Right ventricle myocardium inferior (tissue), 1 donor: ENCODE measurements around the gene SCYL2. TPM values are rescaled to one million over a fixed set of nuclear protein-coding genes. Genes with fewer than 3 reads are reported as not detected.

Experiments
- ATAC-seq: fragments of 200-7000 bp; cut with Tn5 transposase; one replicate; pipeline ENCODE4 v1.9.1; 2020; ENCODE audit warnings: mild to moderate bottlenecking, moderate library complexity
- DNase-seq: peaks from one replicate; pipeline ENCODE4 v3.0.0; 2021; ENCODE audit errors: missing footprints
- intact Hi-C: fragments of 100-400 bp; cut with DNase I; formaldehyde crosslinking; loops from one replicate; pipeline ENCODE4 v1.11.0; 2022
- total RNA-seq: library from RNA; stranded (reverse); fragmentation: NEBNext Ultra II Directional; extraction: Animal tissue kit (Norgen Biotek cat#: 25700); gene quantifications from one replicate; pipeline ENCODE4 v1.2.1, GENCODE V29; 2021
- donor health status: DM: no; HTN: yes; CAD: no; lungs with severe emphysema.

The SCYL2 gene
- total RNA-seq, 1 donor from 2014 or later: 30.5 TPM

DNA sequence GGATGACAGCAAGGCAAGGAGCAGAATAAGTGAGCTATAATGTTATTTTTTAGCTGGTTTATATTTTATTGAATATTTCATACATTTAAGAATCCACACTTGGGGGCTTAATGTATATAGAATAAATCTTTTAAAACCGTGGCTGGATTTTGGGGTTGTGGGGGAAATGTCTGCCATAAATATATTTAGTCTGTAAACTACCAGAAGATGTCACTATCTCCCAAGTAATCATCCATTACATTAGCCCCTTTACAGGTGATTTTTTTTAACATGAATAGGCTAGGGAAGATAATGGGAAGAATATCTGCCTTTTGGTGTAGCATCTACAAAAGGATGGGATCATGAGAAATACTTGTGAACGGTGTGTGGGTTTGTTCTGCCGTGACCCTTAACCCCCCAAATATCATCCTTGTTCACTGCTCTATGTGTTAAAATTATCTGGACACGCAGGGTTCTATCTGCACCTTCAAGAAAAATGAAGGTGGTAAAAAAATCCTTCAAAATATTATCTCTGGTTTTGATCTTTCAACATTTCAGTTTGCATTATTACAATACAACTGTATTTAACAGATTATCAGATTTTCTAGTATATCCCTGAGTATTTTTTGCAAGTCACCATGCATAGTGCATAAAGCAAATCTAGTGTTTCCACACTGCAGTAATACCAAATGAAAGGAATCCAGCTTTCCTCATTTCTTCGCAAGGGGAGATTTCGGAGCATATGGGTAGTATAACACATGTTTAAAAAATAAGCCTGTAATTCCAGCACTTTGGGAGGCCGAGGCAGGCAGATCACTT lies 81.9 kb downstream of the SCYL2 start:
- intact Hi-C loops: loop anchor here (2.0 kb wide), 2 partner anchors 56 to 206 kb away; no protein-coding TSS in a partner anchor
- ATAC-seq (no peak), DNase-seq (no peak)

GRCh38 chr12:100356644-100357223 lies 89.8 kb downstream of the SCYL2 start, which contains the start of gene SLC17A8:
TSS of gene SLC17A8 (plus strand) at chr12:100357074. CDS start at chr12:100357392, 318 bp downstream.
- no peak for ATAC-seq
- intact Hi-C loops: no loop called here
- DNase-seq: peak; percentile 56

- intact Hi-C loops: no loop called here
- no peak for ATAC-seq
Observed at GRCh38 chr12:100359248-100359647, 92.3 kb downstream of the SCYL2 start.

DNA sequence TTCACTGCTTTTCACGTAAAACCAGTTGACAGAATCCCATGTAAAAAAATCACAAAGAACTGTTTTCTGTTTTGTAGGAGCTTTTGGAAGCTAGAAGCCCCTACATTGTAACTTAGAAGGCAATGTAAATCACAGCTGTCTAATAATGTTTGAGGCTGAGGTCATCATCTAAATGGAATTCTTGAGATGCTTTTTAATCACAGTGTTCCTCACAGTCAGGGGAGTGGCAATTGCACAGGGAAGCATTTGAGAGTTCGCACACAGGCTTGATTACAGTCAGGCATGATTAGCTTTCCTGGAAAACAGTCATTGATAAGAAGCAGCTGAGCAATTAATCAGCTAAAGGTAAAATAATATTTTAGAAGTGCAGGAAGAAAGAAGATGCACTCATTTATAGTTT lies 92.8 kb downstream of the SCYL2 start:
- no peak for ATAC-seq
- DNase-seq: no peak
- intact Hi-C loops: no loop called here

More at GRCh38 chr12:100359248-100359647, 92.3 kb downstream of the SCYL2 start:
- no peak for DNase-seq

- no peak for ATAC-seq
- DNase-seq: no peak
- intact Hi-C loops: no loop called here
Observed at GRCh38 chr12:100360450-100360849, 93.5 kb downstream of the SCYL2 start.

- DNase-seq (no peak), ATAC-seq (no peak)
- intact Hi-C loops: no loop called here
Observed at GRCh38 chr12:100364324-100364723, 97.3 kb downstream of the SCYL2 start.

DNA sequence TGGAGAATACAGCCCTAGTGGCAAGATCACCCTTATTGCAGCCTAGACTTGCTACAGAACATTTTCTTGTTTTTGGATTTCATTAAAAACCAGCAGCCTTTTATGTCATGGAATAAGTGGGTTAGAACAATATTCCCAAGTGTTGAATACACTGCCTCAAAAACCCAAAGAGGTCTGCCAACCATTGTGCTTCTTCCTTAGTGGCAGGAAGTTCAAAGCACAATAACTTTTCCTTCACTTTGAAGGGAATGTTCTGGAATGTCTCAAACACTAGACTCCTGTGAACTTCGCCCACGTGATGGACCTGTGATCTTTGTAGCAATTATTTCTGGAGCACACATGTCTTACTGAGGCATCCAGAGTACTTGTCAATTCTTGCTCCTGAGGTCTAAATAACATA lies 98.4 kb downstream of the SCYL2 start:
- no peak for DNase-seq
- no peak for ATAC-seq
- intact Hi-C loops: no loop called here

DNA sequence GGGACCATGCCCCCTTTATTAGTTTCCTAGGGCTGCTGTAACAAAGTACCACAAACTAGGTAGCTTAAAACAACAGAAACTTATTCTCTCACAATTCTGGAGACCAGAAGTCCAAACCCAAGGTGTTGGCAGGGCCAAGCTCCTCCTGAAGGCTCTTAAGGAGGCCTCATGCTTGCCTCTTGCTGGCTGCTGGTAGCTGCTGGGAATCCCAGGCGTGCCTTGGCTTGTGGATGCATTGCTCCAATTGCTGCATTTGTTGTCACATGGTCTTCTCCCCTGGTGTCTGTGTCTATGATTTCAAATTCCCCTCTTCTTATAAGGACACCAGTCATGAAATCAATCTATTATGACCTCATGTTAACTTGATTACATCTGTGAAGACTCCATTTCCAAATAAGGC lies 101.1 kb downstream of the SCYL2 start:
- no peak for DNase-seq

DNA sequence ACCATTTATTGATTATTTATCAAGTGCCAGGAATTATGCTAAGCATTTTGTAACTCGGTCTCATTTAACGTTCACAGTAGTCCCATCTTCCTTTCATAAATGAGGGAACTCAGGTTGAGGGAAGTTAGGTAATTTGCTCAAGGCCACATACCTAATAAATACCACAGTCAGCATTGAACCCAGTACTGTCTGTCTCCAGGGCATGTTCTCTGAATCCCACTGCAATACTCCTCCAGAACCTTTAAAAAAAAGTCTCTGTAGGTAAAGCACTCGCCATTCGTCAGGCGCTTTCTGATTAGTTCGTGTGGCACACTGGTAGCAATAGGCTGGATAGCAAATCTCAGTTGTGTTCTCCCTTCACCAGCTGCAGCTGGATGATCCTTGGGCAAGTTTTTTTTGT lies 104.2 kb downstream of the SCYL2 start:
- DNase-seq (no peak), ATAC-seq (no peak)
- intact Hi-C loops: no loop called here

More for the DNA sequence above, 101.1 kb downstream of the SCYL2 start:
- intact Hi-C loops: no loop called here
- ATAC-seq: no peak

- DNase-seq (no peak), ATAC-seq (no peak)
- intact Hi-C loops: no loop called here
Observed at GRCh38 chr12:100372853-100373640, 106.1 kb downstream of the SCYL2 start.

GRCh38 chr12:100375038-100375735 lies 108.2 kb downstream of the SCYL2 start:
- intact Hi-C loops: no loop called here
- DNase-seq (peak; percentile 82), ATAC-seq (peak; percentile 98)

DNA sequence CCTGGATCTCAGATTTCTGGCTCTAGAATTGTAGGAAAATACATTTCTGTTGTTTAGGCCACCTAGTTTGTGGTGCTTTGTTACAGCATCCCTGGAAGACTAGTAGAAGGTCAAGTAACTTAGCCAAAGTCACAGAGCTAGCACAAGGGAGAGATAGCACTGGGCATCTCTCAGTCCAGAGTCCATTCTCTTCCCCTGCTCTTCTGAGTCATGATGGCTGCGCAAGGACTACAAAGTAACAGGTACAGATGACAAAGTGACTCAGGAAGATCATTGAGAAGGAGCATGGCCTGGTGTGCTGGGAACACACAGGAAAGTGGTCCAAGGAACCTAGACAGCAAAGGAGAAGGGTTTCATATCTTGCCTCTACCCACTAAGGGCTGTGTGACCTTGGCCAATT lies 109.2 kb downstream of the SCYL2 start:
- ATAC-seq: no peak
- intact Hi-C loops: no loop called here
- DNase-seq: no peak

GRCh38 chr12:100381379-100381778 lies 114.4 kb downstream of the SCYL2 start:
- ATAC-seq (no peak), DNase-seq (no peak)

DNA sequence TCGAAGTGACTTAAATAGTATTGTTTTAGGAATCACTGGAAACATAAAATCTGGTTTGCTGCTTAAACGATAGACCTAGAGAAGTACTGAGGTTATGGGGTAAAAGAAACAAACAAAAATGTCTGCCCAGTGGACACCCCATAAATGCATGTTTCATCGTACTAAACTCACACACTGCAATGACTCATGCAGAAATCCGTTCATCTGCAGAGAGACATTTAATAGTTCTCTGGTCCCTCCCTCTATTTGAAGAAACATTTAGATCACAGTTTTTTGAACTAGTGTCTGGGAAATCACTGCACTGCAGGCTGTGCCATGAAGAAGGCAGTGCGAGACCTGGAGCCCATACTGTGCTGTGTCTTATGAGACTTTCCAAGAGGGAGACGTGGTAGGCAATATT lies 115.4 kb downstream of the SCYL2 start:
- no peak for ATAC-seq
- DNase-seq: no peak
- intact Hi-C loops: no loop called here

More at GRCh38 chr12:100381379-100381778, 114.4 kb downstream of the SCYL2 start:
- intact Hi-C loops: no loop called here

DNA sequence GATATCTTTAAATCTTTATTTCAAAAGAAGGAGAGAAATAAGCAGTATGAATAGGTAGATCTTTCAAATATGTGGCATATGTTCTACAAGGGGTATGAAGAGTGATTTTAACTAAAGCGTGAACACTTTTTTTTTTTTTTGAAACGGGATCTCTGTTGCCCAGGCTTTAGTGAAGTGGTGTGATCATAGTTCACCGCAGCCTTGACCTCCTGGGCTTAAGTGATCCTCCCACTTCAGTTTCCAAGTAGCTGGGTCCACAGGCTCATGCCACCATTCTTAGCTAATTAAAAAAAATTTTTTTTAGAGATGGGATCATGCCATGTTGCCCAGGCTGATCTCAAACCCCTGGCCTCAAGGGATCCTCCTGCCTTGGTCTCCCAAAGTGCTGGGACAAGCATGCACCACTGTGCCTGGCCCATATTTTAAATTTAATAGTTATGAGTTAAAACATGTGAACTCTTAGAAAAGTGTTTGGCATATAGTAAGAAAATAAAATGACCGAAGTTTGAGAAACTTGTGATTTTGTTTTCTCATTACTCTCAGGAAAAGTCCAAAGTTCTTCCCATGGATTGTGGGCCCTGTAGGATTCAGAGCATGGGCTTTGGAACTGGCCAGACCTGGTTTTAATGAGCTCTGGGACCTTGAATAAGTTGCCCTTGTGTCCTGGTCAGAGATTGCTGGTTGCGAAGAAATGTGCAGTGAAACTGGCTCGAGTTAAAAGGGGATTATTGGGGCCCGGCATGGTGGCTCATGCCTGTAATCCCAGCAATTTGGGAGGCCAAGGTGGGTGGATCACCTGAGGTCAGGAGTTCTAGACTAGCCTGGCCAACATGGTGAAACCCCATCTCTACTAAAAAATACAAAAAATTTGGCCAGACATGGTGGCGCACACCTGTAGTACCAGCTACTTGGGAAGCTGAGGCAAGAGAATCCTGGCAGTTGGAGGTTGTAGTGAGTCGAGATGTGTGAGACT lies 116.9 kb downstream of the SCYL2 start:
- no peak for DNase-seq
- intact Hi-C loops: no loop called here
- no peak for ATAC-seq

DNA sequence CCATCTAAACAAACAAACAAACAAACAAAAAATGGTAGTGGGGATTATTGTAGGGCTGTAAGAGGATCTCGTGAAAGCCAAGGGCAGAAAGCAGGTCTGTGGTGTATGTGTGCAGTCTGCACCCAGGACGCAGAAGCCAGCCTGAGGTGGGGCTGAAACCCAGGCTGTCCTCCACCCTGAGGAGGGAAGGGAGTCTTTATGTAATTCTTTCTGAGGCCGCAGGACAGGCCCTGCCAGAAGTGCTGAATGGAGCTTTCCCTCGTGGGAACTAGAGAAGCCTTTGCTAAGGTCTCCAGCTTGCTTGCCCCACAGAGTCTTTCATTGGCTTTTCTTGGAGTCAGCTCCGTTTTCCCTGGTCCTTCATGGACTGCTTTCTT lies 117.6 kb downstream of the SCYL2 start:
- intact Hi-C loops: no loop called here
- no peak for DNase-seq
- no peak for ATAC-seq

DNA sequence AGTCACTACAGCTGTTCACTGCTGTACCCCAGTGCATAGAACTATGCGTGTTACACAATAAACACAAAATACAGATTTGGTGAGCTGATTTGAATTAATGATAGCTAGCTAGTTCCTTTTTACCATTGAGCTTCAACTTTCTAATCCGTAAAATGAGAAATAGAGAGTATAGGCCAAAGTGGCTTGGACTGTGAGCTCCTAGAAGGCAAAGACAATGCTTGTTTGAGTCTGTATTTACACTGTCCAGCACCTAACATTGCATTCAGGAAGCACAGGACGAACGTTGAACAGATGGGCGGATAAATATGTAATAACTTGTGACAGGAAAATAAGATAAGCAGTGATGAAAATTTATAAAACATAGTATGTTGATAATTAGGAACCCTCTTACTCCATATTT lies 121.4 kb downstream of the SCYL2 start:
- intact Hi-C loops: no loop called here
- DNase-seq: no peak
- no peak for ATAC-seq
